ENCODE data around the gene FEZF2.

The FEZF2 gene

DNA sequence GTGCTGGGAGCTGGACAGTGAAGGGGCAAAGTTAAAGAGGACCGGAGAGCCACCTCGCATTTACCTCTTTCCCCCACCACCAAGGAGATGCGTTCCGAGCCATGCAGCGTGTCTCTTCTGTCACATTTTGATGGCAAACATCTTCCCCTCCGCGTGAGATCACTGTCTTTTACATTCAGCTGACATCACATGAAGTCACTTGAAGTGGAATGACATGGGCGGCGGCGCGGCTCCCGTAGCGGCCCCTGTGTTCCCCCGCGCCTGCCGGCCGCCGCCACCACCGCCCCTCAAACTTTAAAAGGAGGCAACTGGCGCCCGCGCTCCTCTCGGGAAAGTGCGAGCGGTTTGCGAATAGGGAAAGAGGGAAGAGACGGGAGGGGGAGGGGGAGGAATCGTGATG, at the start of gene FEZF2:
Gene FEZF2, minus strand, starts transcription at position 336 of the 400 bp plus-strand sequence. CDS start 682 bp downstream, outside the sequence.
- no peak for DNase-seq (ENCODE audit: low read depth in 2 of 2, low spot score in 1 of 2)

DNA sequence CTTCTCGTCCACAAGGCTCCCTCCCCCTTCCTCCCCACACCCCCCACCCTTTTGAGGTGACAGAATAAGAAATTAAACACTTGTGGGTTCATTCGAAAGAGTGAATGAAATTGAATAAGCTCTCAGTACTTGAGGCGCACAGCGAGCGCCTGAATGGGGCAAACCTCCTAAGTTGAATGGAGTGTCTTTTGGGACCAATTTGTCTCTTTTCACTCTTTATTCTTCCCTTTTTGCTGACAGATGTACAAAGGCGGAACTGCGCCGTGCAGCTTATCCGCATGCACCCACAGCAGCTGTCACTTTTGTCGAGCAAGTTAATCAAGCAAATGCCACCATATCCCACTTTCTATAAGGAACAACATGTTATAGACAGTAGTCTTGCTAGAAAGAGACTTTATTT, 47.9 kb upstream of the FEZF2 start:
- DNase-seq (ENCODE audit: low read depth in 2 of 2, low spot score in 1 of 2), result no peak

DNA sequence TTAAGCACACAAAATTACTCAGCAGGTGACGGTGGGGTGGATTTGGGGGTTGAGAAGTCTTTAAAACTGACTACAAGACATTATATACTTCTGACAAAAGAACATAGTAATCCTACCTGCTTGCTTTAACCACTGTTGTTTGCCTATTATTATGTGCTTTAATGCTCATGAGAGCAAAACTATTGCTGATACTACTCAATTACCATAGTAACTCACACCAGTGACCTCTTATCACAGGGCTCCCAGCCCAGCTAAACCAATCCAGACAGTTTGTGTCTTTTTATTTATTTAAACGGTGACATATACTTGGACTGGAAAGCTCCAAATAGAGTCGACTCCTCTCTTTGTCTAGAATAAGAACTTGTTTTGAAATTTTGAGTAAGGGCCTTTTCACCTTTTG, 42.8 kb upstream of the FEZF2 start:
- DNase-seq (ENCODE audit: low read depth in 2 of 2, low spot score in 1 of 2), result no peak

DNA sequence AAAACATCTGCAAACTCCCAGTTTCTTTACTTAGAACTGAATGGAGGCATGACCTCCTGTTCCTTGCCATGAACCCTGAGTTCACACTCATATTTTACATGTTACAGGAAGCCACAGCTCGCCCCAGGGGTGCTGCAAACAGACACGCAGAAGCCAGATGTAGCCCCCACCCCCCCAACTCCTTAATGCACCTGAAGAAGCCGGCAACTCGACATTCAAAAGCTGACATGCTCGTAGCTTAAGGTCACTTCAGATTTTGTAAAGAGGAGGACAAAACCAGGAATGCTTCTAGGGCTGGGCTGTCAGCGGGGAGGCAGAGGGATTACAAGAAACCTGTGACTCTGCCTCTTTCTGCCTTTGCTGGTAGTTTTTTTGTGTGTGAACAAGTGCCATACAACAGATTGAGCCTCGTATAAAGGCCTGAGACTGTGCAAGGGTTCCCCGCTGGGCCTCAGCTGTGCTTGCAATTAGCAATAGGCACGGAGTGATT, 42.0 kb upstream of the FEZF2 start:
- no peak for DNase-seq (ENCODE audit: low read depth in 2 of 2, low spot score in 1 of 2)

DNA sequence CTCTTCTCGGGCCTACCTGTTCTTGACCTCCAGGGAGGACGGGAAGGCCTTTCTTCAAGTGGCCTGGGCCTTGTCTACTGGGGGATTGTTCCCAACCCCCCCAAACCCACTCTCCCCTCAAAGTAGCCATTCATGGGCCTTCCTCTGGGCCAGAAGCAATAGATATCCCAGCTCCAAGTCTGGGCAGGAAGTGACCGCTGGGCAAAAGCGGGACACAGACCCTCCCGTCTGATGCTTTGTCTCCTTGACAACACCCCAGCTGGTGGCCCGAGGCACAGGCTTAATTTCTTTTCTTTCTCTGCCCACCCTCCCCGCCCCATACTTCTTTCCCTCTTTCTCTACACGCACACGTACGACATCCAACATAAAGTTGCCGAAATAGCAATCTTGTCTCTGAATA, 41.4 kb upstream of the FEZF2 start:
- DNase-seq (ENCODE audit: low read depth in 2 of 2, low spot score in 1 of 2), result no peak

DNA sequence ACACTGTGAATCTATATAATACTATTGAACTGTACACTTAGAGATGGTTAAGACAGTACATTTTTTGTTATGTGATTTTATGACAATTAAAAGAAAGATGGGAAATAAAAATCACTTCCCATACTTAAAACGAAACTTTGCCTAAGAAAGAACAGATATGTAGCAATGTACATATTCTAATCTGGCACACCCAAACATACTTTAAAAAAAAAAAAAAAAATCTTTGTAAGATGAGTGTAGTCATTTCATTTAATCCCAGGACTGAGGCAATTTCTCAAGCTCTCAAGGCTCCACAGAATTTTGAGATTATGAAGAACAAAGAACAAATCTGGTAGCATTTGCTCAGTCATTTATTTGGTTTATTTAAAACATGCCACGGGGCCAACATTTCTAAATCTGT, 40.3 kb upstream of the FEZF2 start:
- no peak for DNase-seq (ENCODE audit: low read depth in 2 of 2, low spot score in 1 of 2)

DNA sequence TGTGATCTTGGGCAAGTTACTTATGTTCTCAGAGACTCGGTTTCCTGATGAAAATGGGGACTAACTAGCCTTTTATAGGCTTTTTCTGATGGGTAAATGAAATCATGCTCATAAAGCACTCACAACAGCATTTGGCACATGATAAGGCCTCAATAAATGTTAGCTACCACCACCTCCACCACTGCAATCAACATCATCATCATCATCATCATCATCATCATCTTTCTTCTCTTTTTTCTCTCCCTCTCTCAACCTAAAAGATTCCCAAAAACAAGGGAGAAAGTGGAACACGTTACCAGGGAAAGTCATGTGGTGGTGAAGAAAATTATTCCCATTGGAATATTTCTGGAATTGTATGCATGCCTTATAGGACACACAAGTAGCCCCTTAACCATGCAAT, 33.6 kb upstream of the FEZF2 start:
- no peak for DNase-seq (ENCODE audit: low read depth in 2 of 2, low spot score in 1 of 2)

DNA sequence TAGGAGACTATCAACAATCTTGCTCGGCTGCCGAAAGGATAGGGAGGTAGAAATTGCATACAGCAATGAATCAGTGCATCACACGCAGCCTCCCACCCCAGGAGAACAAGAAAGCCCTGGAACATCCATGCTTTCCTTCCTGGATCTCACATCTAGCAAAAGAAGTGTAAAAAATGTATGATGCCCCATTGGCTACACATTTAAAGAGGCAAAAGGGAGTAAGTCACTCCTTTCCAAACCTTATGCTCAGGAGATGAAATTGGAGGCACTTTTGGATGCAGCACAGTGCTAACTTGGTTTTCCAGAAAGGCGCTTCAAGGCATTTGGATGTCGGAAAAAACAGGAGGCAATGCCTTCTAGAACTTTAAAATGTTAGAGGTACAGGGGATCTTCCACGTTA, 32.2 kb upstream of the FEZF2 start:
- no peak for DNase-seq (ENCODE audit: low read depth in 2 of 2, low spot score in 1 of 2)

DNA sequence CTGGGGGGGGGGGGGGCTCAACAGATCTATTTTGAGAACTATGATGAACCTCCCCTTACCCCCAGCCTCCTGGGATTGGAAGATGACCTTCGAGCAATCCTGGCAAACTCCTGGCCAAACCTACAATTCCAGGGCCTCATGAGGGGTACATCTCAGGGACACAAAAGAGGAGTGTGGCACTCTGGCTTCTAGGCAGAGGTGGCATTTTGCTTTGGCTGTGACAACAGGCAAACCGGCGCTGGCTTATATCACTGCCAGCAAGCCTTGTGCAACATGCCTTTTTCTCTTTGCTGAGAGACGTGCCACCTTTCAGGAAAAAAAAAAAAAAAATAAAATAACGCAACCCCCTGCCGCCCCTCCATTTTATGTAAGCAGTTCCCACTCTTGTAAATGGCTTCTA, 31.8 kb upstream of the FEZF2 start:
- no peak for DNase-seq (ENCODE audit: low read depth in 2 of 2, low spot score in 1 of 2)

DNA sequence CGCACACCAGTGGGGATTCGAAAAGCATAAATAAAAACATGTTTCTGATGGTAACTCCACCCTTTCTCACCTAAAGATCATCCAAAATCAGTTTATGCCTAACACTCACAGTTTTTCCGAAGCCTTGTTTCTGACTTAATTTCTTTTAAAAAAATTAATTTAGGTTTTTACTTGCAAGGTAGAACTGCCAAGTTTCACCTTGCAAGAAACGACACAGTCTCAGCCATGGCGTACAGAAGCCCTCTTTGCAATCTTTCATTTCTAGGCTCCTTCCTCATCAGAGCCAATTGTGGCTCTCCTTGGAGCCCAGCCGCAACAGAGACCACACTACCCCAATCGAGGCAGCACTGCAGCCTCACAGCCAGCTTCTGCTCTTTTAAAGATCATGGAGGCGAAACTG, 31.0 kb upstream of the FEZF2 start:
- DNase-seq (ENCODE audit: low read depth in 2 of 2, low spot score in 1 of 2), result no peak

DNA sequence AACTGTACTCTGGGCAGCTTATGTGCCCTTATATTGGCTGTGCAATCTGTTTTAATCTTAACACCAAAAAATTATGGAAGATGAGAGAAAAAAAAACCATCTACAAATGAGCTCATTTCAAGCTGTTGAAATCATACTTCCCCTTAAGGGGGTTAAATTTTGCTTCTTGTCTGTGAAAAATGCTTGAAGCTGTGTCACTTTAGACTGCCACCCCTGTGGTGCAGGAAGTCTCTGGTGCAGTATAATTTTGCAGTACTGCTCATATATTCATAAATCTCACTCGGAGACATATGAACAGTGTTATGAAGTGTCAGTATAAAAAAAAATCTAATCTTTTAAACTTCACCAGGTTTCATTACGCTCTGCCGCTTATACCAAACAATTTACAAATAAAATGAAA, 30.4 kb upstream of the FEZF2 start:
- DNase-seq (ENCODE audit: low read depth in 2 of 2, low spot score in 1 of 2), result no peak

DNA sequence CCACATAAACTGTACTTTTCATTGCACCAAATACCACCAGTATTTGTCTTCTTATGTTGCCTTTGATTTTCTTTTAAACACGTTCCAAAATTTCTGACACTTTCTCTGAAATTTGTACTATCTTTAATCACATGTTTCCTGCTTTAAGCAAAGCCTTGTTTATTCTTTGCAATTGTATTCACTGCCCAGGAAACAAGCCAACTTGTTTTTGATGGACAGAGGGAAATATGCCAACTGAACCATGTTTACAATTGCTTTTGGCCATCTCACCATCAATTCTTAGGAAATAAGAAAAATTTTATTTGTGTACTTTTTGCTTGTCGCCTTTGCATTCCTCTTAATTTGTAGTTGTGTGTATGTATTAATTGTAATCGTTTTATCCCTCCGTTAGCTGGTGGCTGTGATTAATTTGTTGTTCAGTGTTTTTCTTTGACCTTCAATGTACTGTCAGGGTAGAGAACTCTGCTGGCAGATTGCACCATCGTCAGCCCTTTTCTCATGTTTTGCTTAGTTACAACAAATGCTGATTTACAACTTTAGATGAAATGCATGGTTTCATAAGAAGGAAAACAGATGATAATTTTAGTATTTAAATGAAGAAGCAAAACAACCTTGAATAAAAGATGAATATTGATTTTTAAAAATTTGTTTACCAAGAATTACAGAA, 19.4 kb upstream of the FEZF2 start:
- DNase-seq (ENCODE audit: low read depth in 2 of 2, low spot score in 1 of 2), result no peak

DNA sequence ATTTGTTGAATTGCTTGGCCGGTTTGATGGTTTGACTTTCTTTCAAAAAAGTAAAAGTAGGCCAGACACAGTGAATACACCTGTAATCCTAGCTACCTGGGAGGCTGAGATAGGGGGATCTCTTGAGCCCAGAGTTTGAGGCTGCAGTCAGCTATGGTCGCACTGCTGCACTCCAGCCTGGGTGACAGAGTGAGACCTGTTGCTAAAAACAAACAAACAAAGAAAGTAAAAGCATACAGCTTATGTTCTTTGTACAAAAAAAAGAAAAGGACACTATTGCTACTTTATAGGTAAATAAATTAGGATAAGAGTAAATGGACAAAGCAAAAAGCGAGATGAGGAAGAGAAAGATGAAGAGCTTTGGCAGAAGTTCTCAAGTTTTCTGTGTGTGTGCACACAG, 13.9 kb upstream of the FEZF2 start:
- no peak for DNase-seq (ENCODE audit: low read depth in 2 of 2, low spot score in 1 of 2)

DNA sequence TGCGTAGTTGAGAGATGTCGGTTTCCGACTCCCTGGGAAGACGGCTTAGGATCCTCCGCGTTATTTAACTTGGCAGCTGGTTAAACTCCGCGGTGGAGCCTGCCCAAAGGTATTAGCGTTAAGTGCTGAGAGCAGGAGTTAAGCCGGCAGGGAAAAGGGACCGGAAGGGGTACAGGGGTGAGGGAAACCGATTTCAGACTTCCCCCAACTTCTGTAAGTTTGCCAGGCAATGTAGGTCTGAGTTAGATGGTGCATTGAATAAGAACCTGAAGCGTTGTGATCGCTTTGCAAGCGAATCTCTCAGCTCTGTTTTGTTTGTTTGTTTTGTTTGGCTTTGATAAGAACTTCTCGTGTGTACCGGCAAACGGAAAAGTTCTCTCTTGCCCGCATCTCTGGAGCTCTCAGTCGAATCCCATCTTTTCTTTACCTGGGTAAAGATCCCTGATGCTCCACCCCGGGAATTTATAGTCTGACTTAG, 6.0 kb upstream of the FEZF2 start:
- DNase-seq (ENCODE audit: low read depth in 2 of 2, low spot score in 1 of 2), result no peak

DNA sequence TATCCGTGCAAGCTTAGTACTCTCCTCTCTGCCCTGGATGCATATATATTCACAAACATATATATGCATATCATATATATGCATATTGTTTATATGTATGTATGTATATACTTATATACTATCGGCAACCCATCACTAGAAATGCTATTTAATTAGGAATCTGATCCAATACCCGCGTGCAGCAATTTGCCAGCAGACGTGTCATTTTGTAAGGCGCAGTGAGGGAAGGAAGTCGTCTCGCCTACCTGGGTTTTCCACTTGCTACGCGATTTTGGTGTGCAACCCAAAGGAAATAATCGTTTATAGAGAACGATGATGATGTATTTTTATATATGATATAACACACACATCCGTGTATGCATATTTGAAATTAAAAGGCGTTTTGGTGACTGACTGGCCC, 5.6 kb upstream of the FEZF2 start:
- DNase-seq (ENCODE audit: low read depth in 2 of 2, low spot score in 1 of 2), result no peak

DNA sequence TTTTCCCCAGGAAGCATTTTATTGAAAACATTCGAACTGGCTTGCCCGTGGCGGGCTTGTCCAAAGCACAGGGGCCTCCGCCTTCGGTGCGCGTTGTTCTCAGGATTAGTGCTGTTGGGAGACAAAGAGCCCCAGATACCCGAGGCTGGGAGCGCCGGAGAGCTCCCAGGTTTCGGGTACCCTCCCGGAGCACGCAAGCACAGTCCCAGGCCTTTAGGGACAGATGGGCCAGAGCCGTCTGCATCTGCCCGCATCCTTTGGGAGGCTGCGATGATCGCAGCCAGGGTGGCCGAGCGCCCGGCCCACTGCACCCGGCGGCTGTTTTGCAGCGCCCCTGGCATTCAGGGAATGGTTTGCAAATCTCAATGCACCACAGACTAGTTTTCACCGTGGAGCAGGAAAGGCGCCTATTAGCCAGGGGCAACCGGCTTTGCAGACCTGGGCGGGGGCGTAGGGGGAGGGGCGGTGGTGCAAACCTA, 5.0 kb upstream of the FEZF2 start:
- no peak for DNase-seq (ENCODE audit: low read depth in 2 of 2, low spot score in 1 of 2)

DNA sequence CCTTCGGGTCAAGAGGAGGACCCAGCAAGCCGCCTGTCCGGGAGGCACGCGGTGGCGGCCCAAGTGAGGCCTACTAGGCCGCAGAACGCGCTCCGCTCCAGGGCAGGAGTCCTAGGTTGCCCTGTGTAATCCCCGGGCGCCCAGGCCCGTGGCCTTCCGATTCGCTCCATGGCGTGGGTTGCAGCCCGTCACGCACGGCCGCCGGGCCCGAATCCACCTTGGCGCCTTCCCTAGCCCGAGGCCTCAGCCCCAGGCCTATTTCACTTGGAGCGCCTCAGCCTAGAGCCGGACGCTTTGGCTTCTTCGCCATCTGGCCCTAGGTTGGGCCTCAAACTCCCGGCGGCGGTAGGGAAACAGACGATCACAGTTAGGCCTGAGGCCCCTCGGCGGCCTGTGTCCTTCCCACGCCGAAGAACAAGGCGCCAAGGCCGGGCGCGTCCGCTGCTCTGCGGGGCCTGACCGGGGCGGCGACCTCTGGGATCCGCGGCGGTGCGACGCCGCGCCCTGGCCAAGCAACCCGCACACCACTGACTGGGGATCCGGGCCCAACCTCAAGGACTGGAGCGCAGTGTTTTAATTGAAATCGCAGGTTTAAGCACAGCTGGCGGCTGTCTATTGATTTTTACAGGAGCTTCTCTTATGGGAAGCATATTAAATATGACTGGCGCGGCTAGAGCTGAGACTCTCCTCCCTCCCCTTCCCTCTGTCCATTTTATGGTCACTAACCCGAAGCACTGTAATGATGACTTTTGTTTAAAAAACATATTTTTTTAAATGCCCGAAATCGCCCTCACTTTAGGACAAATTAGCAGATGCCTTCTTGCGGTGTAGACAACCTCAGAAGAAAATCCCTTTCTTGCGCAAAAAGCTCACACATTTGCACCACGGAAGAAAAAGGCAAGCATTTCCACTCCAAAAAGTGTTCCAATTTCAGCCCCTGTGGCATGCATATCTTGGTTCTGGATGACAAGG, 3.8 kb upstream of the FEZF2 start:
- DNase-seq (ENCODE audit: low read depth in 2 of 2, low spot score in 1 of 2), result no peak

DNA sequence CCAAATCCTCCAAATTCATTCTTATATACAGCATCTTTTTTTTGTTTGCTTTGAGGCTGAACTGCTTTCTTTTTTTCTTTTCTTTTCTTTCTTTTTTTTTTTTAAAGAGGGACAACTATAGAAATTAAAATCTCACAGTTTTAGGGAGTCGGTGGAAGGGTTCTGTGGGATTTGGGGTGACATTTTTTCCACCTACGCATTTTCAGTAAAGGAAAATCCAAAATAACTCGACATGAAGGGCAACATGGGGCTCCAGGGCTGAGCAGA, 3.0 kb upstream of the FEZF2 start:
- DNase-seq (ENCODE audit: low read depth in 2 of 2, low spot score in 1 of 2), result no peak

DNA sequence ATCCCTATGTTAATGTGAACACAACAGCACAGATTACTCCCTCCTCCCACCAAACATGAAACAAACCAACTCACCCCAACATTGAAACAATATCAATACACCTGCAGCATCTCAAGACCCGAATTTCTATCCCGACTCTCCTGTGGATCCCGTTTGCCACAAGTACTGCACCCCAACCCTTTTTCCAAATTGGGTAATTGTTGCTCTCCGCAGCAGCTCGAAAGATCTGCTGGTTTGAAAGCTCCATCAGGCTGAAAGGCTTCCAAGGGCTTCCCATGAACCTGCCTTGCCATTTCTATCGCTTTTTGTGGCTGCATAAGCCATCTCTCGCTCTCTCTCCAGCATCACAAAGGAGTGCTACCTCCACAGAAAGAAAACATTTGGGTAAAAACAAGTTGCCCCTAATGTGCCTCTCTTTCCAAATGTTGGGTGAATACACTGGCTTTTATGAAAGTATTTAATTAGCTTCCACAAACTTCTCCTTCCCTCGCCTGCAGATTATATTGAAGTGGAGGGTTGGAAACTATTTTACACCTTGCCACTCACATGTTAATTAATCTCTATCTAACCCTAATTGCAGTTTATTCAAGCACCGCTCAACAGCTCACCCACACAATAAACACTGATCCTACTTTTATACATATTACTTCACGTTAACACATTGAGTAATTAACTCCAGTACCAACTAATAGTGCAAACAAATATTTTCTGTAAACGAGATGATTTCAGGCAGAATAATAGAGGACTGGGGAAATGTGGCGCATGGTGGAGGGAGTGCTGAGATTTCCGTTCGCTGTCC, 2.5 kb upstream of the FEZF2 start:
- no peak for DNase-seq (ENCODE audit: low read depth in 2 of 2, low spot score in 1 of 2)

DNA sequence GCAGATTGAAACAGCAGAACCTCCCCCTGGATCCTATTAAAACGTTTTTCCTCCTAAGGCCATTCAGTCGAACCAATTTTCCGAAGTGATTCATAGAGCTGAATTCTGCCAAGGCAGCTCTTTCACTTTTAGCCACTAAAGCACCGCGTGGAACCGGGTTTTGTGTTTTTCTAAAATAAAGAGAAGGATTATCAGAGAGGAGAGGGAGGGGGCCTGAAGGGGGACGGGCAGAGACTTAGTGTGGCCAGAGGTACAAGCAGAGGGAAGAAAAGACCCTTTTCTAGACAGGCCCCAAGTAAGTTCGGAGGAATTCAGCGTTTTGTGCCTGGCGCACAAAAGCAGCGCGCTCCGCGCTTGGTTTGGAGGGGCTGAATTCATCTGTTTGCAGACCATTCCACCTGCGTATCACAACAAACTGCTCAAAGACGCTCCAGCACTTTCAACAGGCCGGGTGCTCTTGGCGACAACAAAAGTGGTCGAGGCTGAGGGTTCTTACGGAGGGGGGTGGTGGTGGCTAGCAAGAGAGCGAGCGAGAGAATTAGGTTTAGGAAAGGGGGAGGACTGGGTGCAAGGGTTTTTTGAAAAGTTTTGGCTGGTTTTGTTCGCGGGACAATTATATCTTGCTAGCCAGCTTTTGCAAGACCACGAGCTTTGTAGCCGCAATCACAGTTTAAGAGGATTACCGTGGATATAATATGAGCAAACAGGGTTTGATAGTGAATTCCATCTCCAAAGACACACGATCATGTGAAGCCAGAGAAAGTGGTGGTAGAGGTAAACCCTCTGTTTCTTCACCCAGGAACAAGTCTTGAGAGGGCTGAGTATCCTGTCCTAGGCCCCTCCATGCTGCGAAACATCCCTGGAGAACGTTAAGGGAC, 1.2 kb upstream of the FEZF2 start:
- DNase-seq (ENCODE audit: low read depth in 2 of 2, low spot score in 1 of 2), result no peak
